SK-N-SH treated with all-trans-retinoic acid at 6 μM for 48 hours (cell line): ENCODE data around the gene DIO1.

Experiments used
- PPARA ChIP-seq: fragments of 250-450 bp; sonication (Bioruptor Pico); IDR thresholded peaks from 2 replicates; pipeline ENCODE4 v1.5.0; 2020; ENCODE audit warnings: mild to moderate bottlenecking, borderline replicate concordance
- ZFP3 ChIP-seq: fragments of 250-450 bp; sonication (Bioruptor Pico); IDR thresholded peaks from 2 replicates; pipeline ENCODE4 v1.5.0; 2020; ENCODE audit warnings: mild to moderate bottlenecking, moderate library complexity
- TF ChIP-seq, protein P1 (sequence below): fragments of 250-450 bp; sonication (Bioruptor Pico); IDR thresholded peaks from 2 replicates; pipeline ENCODE4 v1.5.1; 2020; ENCODE audit warnings: low read depth, mild to moderate bottlenecking, moderate library complexity

DNA sequence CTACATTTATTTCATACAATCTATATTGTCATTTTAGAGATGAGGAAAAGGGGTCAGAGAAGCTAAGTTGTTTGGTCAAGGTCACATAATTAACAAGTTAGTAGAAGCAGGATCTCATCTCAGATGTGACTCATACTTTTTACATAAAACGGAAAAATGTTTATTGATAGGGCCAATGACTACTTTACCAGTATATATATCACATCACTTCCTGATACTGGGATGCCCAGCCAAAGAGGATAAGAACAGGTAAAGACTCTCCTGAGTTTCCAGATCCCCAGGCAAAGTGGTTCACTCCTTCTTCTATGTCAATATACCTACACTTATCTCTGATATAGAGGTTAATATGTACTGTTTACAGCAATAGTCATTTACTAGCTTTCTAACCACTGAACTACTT lies 25.4 kb upstream of the DIO1 start:
- TF ChIP-seq, protein P1, sequence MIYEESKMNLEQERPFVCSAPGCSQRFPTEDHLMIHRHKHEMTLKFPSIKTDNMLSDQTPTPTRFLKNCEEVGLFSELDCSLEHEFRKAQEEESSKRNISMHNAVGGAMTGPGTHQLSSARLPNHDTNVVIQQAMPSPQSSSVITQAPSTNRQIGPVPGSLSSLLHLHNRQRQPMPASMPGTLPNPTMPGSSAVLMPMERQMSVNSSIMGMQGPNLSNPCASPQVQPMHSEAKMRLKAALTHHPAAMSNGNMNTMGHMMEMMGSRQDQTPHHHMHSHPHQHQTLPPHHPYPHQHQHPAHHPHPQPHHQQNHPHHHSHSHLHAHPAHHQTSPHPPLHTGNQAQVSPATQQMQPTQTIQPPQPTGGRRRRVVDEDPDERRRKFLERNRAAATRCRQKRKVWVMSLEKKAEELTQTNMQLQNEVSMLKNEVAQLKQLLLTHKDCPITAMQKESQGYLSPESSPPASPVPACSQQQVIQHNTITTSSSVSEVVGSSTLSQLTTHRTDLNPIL (CRISPR knock-in tag) = no peak
- TF ChIP-seq ZFP3 (CRISPR knock-in tag) (no peak), PPARA (no peak)
